ENCODE results near the gene TDRD10.

TDRD10 gene

DNA sequence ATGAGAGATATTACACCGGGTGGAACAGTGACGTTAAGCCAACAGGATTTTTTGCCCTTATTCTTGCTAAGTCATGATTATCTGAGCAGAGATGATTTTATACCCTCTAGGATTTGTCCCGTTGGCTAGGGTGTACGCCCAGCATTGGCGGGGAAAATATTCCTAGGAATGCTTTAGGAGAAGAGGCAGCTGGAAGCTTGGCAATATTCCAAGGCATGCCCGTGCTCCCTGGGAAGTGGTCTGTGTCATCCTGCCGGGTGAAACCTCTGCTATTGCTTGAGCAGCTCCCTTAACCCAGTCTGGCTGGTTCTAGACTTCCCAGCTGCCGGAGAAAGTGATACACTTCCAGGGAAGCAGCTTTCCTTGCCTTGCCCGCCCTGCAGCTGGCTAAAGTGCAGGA, 81.8 kb downstream of the TDRD10 start:
- no peak for DNase-seq

DNA sequence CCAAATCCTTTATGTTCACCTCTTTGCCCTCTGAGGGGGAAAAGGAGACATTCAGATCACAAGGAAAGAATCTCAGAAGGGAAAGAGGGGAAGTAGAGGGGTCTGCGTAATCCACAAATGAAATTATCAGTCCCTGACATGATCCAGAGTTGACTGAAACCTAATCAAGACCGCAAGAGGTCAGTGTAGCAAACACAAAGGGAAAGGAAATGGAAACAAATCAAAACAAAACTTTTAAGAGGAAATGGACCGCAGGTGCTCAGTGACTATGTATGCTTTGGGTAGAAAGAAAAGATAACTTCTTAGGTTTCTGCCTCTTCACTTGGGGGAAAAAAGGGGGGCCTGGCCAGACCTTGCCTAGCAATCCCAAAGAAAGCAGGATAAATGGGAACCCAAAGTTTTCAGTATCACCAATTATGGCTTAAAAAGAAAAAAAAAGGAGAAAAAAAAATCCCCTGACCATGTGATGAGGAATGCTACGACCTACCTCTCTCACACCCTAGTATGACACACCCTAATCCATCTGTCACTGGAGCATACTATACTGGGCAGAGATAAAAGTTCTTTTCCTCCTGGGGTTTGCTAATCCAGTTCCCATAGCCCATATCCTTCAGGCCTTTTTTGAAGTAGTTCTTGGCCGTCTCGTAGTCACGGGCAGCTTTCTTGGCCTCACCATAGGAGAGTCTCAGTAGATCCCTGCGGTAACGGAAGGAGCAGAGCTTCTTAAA, 82.4 kb downstream of the TDRD10 start:
- DNase-seq: no peak

- DNase-seq: no peak
Measured at GRCh38 chr1:154586231-154586630, 84.2 kb downstream of the TDRD10 start.

- no peak for DNase-seq
Measured at GRCh38 chr1:154586641-154587040, 84.6 kb downstream of the TDRD10 start.

- no peak for DNase-seq
Measured at GRCh38 chr1:154589780-154590179, 87.8 kb downstream of the TDRD10 start.

GRCh38 chr1:154590756-154591155, 88.7 kb downstream of the TDRD10 start:
- no peak for DNase-seq

- no peak for DNase-seq
Measured at GRCh38 chr1:154591206-154591605, 89.2 kb downstream of the TDRD10 start.

DNA sequence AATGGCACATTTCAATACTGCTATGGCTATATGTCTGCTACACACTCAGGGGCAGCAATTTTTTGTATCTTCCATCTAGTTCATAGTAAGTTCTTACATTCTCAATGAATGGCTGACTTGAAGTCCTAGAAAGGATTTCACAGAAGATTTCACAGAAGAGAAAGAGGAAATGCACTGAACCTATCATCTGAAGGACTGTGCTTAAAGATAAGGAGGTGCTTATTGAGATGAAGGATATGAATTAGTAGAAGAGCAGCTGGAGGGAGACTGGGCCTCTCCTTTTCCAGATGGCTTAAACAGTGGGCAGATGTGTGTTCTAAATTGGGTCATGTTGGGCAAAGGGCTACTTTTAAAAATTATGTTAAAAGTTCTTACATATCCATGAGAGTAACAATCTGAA, 91.4 kb downstream of the TDRD10 start:
- DNase-seq: no peak

DNA sequence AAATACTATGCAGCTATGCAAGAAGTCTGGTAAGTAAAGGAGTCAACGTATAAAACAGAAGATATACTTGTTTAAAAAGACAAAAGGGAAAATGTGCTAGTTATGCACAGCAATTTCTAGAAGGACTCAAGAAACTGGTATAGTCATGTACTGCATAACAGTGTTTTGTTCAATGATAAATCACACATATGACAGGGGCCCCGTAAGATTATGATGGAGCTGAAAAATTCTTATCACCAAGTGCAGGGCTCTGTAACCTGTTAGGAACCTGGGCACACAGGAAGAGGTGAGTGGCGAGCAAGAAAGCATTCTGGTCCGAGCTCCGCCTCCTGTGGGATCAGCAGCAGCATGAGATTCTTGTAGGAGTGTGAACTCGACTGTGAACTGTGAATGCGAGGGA, 92.8 kb downstream of the TDRD10 start:
- DNase-seq: no peak

DNA sequence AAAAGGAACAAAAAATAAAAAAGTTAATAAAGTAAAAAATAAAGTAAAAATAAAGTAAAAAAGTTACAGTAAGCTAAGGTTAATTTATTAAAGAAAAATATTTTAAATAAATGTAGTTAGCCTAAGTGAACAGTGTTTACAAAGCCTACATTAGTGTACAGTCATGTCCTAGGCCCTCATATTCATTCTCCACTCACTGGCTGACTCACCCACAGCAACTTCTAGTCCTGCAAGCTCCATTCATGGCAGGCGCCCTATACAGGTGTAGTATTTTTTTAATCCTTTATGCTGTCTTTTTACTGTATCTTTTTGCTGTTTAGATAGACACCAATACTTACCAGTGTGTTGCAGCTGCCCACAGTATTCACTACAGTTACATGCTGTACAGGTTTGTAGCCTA, 93.6 kb downstream of the TDRD10 start:
- no peak for DNase-seq

All from effector CD4-positive, alpha-beta T cell (primary cell).